Duodenal mucosa (tissue), 2 donors: ENCODE results near the gene MRFAP1.

Source experiments
- H3K27ac ChIP-seq: one replicate; pipeline ENCODE4 v1.7.0; 2013; ENCODE audit warnings: low read depth, low read length
- H3K27me3 ChIP-seq, 2 donors: one replicate each; pipeline ENCODE4 v1.7.0; 2013; ENCODE audit warnings: low read length in 2 of 2, control low read depth in 1 of 2; ENCODE audit not compliant: insufficient read depth in 2 of 2, control insufficient read depth in 1 of 2
- H3K36me3 ChIP-seq, 2 donors: one replicate each; pipeline ENCODE4 v1.7.0; 2013; ENCODE audit warnings: low read length in 2 of 2, control low read depth in 1 of 2; ENCODE audit not compliant: insufficient read depth in 2 of 2, control insufficient read depth in 1 of 2
- H3K4me1 ChIP-seq, 2 donors: one replicate each; pipeline ENCODE4 v1.7.0; 2013; ENCODE audit warnings: low read length in 2 of 2, control low read depth in 1 of 2; ENCODE audit not compliant: insufficient read depth in 2 of 2, control insufficient read depth in 1 of 2
- H3K4me3 ChIP-seq, 2 donors: one replicate each; pipeline ENCODE4 v1.7.0; 2013; ENCODE audit warnings: low read length in 2 of 2, low read depth in 1 of 2
- H3K9ac ChIP-seq, 2 donors: one replicate each; pipeline ENCODE4 v1.7.0; 2013; ENCODE audit warnings: low read length in 2 of 2, low read depth in 1 of 2
- H3K9me3 ChIP-seq, 2 donors: one replicate each; pipeline ENCODE4 v1.7.0; 2013; ENCODE audit warnings: low read length in 2 of 2, control low read depth in 1 of 2; ENCODE audit not compliant: control insufficient read depth in 1 of 2

The MRFAP1 gene

DNA sequence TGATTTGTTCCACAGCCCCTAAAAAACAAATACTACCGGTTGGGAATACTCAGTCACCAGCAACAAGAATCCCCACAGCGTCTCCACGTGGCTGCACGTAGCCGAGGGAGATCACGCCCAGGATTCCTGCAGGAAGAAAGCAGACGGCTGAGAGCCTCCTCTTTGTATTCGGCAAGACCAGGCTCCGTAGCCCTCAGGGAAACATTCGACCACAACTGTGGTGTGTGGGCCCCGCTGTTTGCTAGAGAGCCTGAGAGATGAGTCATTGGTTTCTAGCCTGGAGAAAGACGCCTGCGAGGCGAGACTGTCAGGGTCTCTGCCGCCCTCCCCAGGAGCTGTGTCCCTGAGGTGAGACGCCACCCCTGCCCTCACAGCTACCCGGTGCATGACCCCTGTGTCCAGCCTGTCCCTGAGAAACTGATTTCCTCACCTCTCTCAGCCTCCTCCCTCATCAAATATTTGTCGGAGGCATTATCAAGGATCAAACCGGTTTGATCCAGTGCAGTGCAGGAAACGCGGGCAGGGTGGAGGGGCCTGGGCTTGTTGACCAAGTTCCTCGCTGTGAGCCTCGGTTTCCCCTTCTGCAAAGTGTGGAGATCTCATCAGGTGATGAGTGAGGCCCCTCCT is 48.5 kb downstream of the MRFAP1 start:
- peak overlapping the region; percentile 36 for H3K27ac ChIP-seq
- H3K36me3 ChIP-seq = no peaks in the 10 kb centered on the region
- H3K9me3 ChIP-seq = no peaks in the 10 kb centered on the region
- peaks cover 13 to 20% of the 10 kb centered on the region in 2 donors for H3K4me1 ChIP-seq
- H3K27me3 ChIP-seq = no peaks in the 10 kb centered on the region
- H3K4me3 ChIP-seq = peak overlapping the region; percentile 55 to 62
- peak overlapping the region in 1 of 2 donors; percentile 29 for H3K9ac ChIP-seq

GRCh38 chr4:6689506-6689960 is 49.0 kb downstream of the MRFAP1 start:
- H3K4me3 ChIP-seq = peak overlapping the region; percentile 55 to 62
- no peaks in the 10 kb centered on the region for H3K9me3 ChIP-seq
- no peaks in the 10 kb centered on the region for H3K27me3 ChIP-seq
- peaks cover 19 to 23% of the 10 kb centered on the region in 2 donors for H3K4me1 ChIP-seq
- no peaks in the 10 kb centered on the region for H3K36me3 ChIP-seq
- peak overlapping the region; percentile 13 for H3K27ac ChIP-seq
- H3K9ac ChIP-seq = peak overlapping the region in 1 of 2 donors; percentile 29
